Common myeloid progenitor, CD34-positive (primary cell): ENCODE results near the gene DISC1.

ENCODE experiments used
- CTCF ChIA-PET: fragments of 350-600 bp; sonication (Branson Sonifier 250); formaldehyde crosslinking; loops from one replicate; lab custom pipeline; 2021; ENCODE audit warnings: antibody characterized with exemption; lab: Charles Lee
- POLR2A ChIA-PET: fragments of 350-600 bp; sonication (Branson Sonifier 250); formaldehyde crosslinking; loops from one replicate; lab custom pipeline; 2021; ENCODE audit warnings: antibody characterized with exemption; lab: Charles Lee
- DNase-seq, 3 donors: peaks; one replicate each; pipeline versions ENCODE4 v3.0.0 to v3.0.0-alpha.2; 2013
- H3K27ac ChIP-seq, 2 experiments: 1 replicate in 1 of 2; 2 replicates in 1 of 2; pipeline ENCODE4 v1.7.0; 2013; ENCODE audit warnings: inconsistent platforms in 2 of 2, low read length in 2 of 2, mild to moderate bottlenecking in 2 of 2, low read depth in 1 of 2, moderate library complexity in 1 of 2; ENCODE audit not compliant: severe bottlenecking in 2 of 2, insufficient read depth in 1 of 2, poor library complexity in 1 of 2
- H3K27me3 ChIP-seq, 5 experiments: replicated peaks in 2 of 5; 1 replicate in 3 of 5; 2 replicates in 2 of 5; pipeline versions ENCODE4 v1.6.1 to v1.7.0; 2013; ENCODE audit warnings: low read length in 4 of 5, mild to moderate bottlenecking in 2 of 5, moderate library complexity in 2 of 5, inconsistent platforms in 1 of 5; ENCODE audit not compliant: insufficient read depth in 5 of 5, control insufficient read depth in 4 of 5
- H3K36me3 ChIP-seq, 4 experiments: 1 replicate in 2 of 4; 2 replicates in 2 of 4; pipeline versions ENCODE4 v1.6.1 to v1.7.0; 2013; ENCODE audit warnings: low read length in 3 of 4, control low read depth in 1 of 4, mild to moderate bottlenecking in 1 of 4; ENCODE audit not compliant: control insufficient read depth in 4 of 4, insufficient read depth in 4 of 4
- H3K4me1 ChIP-seq, 4 experiments: 1 replicate in 3 of 4; 2 replicates in 1 of 4; pipeline versions ENCODE4 v1.6.1 to v1.7.1; 2013; ENCODE audit warnings: low read length in 3 of 4, mild to moderate bottlenecking in 3 of 4, control low read depth in 1 of 4, inconsistent platforms in 1 of 4, moderate library complexity in 1 of 4; ENCODE audit not compliant: control insufficient read depth in 4 of 4, insufficient read depth in 4 of 4; ENCODE audit errors: control extremely low read depth in 1 of 4
- H3K4me3 ChIP-seq, 7 experiments: 1 replicate in 4 of 7; 2 replicates in 3 of 7; pipeline versions ENCODE4 v1.5.1 to v1.7.0; 2013; ENCODE audit warnings: mild to moderate bottlenecking in 7 of 7, low read length in 6 of 7, moderate library complexity in 6 of 7, inconsistent platforms in 2 of 7, low read depth in 2 of 7, control low read depth in 1 of 7; ENCODE audit not compliant: insufficient read depth in 4 of 7, control insufficient read depth in 1 of 7; ENCODE audit errors: extremely low read depth in 1 of 7
- H3K9me3 ChIP-seq, 5 experiments: 1 replicate in 4 of 5; 2 replicates in 1 of 5; pipeline versions ENCODE4 v1.6.1 to v1.7.1; 2013; ENCODE audit warnings: low read length in 4 of 5, mild to moderate bottlenecking in 2 of 5, inconsistent platforms in 1 of 5, low read depth in 1 of 5, moderate library complexity in 1 of 5; ENCODE audit not compliant: control insufficient read depth in 4 of 5, insufficient read depth in 2 of 5; ENCODE audit errors: control extremely low read depth in 1 of 5
- WGBS: methylation state at CpG from one replicate; pipeline ENCODE4 v1.1.5; 2013; ENCODE audit not compliant: insufficient coverage; 5-methylcytosine and 5-hydroxymethylcytosine counted together

Gene DISC1

GRCh38 chr1:231808990-231809389 lies 182.4 kb downstream of the DISC1 start:
- Histone ChIP-seq H3K27ac (no peak overlapping the region), H3K36me3 (peaks cover 0 to 6% (median 4%) of the 10 kb centered on the region in 4 experiments), H3K4me3 (no peak overlapping the region), H3K27me3 (no peaks in the 10 kb centered on the region), H3K4me1 (peaks cover 0 to 20% (median 15%) of the 10 kb centered on the region in 4 experiments), H3K9me3 (no peaks in the 10 kb centered on the region)
- POLR2A ChIA-PET = no interaction called here
- CTCF ChIA-PET = interaction anchor here (1.0 kb wide), 1 partner anchor 83 kb away, joined by 4 read pairs; no protein-coding TSS in a partner anchor
- no CpG with 5 or more reads among the region's 2 CpGs for WGBS
- peak; percentile 20 to 65 (median 52) for DNase-seq

GRCh38 chr1:231810415-231810814 lies 183.8 kb downstream of the DISC1 start:
- Histone ChIP-seq H3K27me3 (no peaks in the 10 kb centered on the region), H3K9me3 (no peaks in the 10 kb centered on the region), H3K4me1 (peaks cover 0 to 28% (median 16%) of the 10 kb centered on the region in 4 experiments), H3K4me3 (no peak overlapping the region), H3K36me3 (peaks cover 0 to 8% (median 2%) of the 10 kb centered on the region in 4 experiments), H3K27ac (no peak overlapping the region)
- ChIA-PET CTCF (interaction anchor here (1.0 to 1.3 kb wide), 2 partner anchors 12 to 54 kb away, joined by 3 to 4 read pairs; no protein-coding TSS in a partner anchor), POLR2A (no interaction called here)
- no peak for DNase-seq
- WGBS = 100% methylated on average over 6 of the region's 6 CpGs

GRCh38 chr1:231814021-231814420 lies 187.4 kb downstream of the DISC1 start:
- H3K9me3 ChIP-seq = peaks cover 0 to 1% (median 0%) of the 10 kb centered on the region in 5 experiments
- no peaks in the 10 kb centered on the region for H3K27me3 ChIP-seq
- POLR2A ChIA-PET = no interaction called here
- peak overlapping the region in 2 of 7 experiments; percentile 10 to 24 for H3K4me3 ChIP-seq
- peak overlapping the region in 1 of 2 experiments; percentile 54 for H3K27ac ChIP-seq
- peaks cover 0 to 18% (median 6%) of the 10 kb centered on the region in 4 experiments for H3K36me3 ChIP-seq
- no CpG with 5 or more reads among the region's 2 CpGs for WGBS
- CTCF ChIA-PET = no interaction called here
- peaks cover 0 to 22% (median 13%) of the 10 kb centered on the region in 4 experiments for H3K4me1 ChIP-seq
- peak; percentile 55 to 89 (median 83) for DNase-seq

- ChIA-PET POLR2A (no interaction called here), CTCF (no interaction called here)
- peaks cover 0 to 20% (median 12%) of the 10 kb centered on the region in 4 experiments for H3K4me1 ChIP-seq
- H3K27me3 ChIP-seq = no peaks in the 10 kb centered on the region
- peaks cover 0 to 20% (median 6%) of the 10 kb centered on the region in 4 experiments for H3K36me3 ChIP-seq
- H3K27ac ChIP-seq = peak overlapping the region in 1 of 2 experiments; percentile 54
- WGBS = no CpG with 5 or more reads among the region's 4 CpGs
- DNase-seq = peak; percentile 2 to 50 (median 22)
- H3K4me3 ChIP-seq = no peak overlapping the region
- peaks cover 0 to 1% (median 0%) of the 10 kb centered on the region in 5 experiments for H3K9me3 ChIP-seq
These were observed 187.9 kb downstream of the DISC1 start for GRCh38 chr1:231814521-231814920.

GRCh38 chr1:231817801-231818200 lies 191.2 kb downstream of the DISC1 start:
- Histone ChIP-seq H3K27me3 (no peaks in the 10 kb centered on the region), H3K4me1 (peaks cover 0 to 20% (median 12%) of the 10 kb centered on the region in 4 experiments), H3K4me3 (no peak overlapping the region), H3K27ac (no peak overlapping the region), H3K36me3 (peaks cover 0 to 22% (median 5%) of the 10 kb centered on the region in 4 experiments), H3K9me3 (peaks cover 0 to 1% (median 0%) of the 10 kb centered on the region in 5 experiments)
- no peak for DNase-seq
- 100% methylated on average over 2 of the region's 2 CpGs for WGBS
- ChIA-PET POLR2A (no interaction called here), CTCF (interaction anchor here (0.7 to 2.6 kb wide), 2 partner anchors 11 to 1378 kb away, joined by 3 to 9 read pairs; no protein-coding TSS in a partner anchor)

GRCh38 chr1:231818337-231818736 lies 191.7 kb downstream of the DISC1 start:
- H3K4me1 ChIP-seq = peaks cover 0 to 14% (median 9%) of the 10 kb centered on the region in 4 experiments
- 79% methylated on average over 4 of the region's 6 CpGs for WGBS
- no peak for DNase-seq
- no peak overlapping the region for H3K4me3 ChIP-seq
- H3K27me3 ChIP-seq = no peaks in the 10 kb centered on the region
- H3K9me3 ChIP-seq = peaks cover 0 to 1% (median 0%) of the 10 kb centered on the region in 5 experiments
- ChIA-PET POLR2A (no interaction called here), CTCF (no interaction called here)
- H3K36me3 ChIP-seq = peaks cover 0 to 18% (median 5%) of the 10 kb centered on the region in 4 experiments
- no peak overlapping the region for H3K27ac ChIP-seq

- Histone ChIP-seq H3K4me1 (no peaks in the 10 kb centered on the region), H3K4me3 (no peak overlapping the region), H3K27me3 (no peaks in the 10 kb centered on the region), H3K9me3 (peaks cover 0 to 1% (median 0%) of the 10 kb centered on the region in 5 experiments), H3K36me3 (peaks cover 2 to 16% (median 6%) of the 10 kb centered on the region in 4 experiments), H3K27ac (no peak overlapping the region)
- WGBS = 100% methylated on average over 2 of the region's 3 CpGs
- ChIA-PET CTCF (interaction anchor here (0.9 kb wide), 1 partner anchor 60 kb away, joined by 3 read pairs; no protein-coding TSS in a partner anchor), POLR2A (no interaction called here)
- no peak for DNase-seq
These were observed 194.7 kb downstream of the DISC1 start for GRCh38 chr1:231821281-231821680.
